Activated T-cell treated with anti-CD3 and anti-CD28 coated beads for 1 hour (primary cell): Measurements from ENCODE around the gene TMEM95.
A peak's percentile ranks its signal among the peaks of the same experiment; 100 is the strongest.

ENCODE experiments used
- DNase-seq: peaks from one replicate; pipeline ENCODE4 v3.0.0-alpha.2; 2020; ENCODE audit warnings: low read depth

The TMEM95 gene, protein sequence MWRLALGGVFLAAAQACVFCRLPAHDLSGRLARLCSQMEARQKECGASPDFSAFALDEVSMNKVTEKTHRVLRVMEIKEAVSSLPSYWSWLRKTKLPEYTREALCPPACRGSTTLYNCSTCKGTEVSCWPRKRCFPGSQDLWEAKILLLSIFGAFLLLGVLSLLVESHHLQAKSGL

DNA sequence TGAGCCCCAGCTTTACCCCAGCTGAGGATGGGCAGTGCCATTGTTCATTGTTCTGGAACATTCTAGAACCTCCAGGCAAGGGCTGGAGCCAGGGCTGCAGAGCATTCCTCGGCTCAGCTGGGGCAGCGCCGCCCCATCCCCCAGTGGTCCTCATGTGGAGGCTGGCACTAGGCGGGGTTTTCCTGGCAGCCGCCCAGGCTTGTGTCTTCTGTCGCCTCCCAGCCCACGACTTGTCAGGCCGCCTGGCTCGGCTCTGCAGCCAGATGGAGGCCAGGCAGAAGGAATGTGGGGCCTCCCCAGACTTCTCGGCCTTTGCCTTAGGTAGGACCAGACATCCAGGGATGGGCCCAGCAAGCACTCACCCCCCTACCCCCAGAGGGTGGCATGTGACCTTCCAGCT lies at the start of gene TMEM95:
TMEM95 (plus strand) TSS at position 104 of the 400 bp plus-strand sequence; CDS start at position 153, 49 bp downstream.
- DNase-seq: no peak

DNA sequence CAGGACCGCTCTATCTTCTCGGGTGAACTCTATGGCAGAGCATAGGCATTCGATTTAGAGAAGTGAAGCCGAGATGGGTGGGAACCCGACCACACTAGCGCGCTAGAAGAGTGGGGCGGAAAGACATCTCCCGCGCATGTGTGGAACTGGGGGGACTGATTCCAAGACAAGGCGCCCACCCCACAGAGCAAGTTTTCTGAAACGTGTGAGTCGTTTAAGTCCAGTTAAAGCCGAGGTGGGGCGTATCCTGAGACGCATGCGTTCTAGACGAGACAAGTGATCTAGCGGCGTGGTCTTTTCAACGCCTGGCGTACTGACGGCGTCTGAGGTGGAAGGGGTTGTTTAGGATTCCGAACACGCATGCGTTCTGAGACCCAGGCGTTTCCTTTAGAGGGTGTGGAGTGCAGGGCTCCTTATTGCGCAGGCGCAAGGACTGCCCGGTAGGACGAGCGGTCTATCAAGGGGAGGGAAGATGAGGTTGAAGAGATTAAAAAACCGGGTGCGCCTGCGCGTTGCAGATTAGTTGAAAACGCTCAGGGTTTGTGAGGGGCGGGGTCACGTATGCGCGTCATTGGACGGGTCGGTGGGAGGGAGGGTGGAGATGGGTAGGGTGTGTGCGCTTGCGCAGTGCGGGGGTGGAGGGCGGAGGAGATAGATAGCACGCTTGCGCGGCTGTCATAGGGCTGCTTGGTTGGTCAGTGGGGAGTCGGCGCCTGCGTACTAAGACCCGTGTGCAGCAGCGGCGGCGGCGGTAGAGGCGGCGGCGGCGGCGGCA lies 47.9 kb upstream of the TMEM95 start, which contains the start of gene EIF5A:
EIF5A (plus strand) TSS at position 718 of the 775 bp plus-strand sequence. CDS start 2,008 bp downstream, outside the sequence.
- peak; percentile 100 for DNase-seq

DNA sequence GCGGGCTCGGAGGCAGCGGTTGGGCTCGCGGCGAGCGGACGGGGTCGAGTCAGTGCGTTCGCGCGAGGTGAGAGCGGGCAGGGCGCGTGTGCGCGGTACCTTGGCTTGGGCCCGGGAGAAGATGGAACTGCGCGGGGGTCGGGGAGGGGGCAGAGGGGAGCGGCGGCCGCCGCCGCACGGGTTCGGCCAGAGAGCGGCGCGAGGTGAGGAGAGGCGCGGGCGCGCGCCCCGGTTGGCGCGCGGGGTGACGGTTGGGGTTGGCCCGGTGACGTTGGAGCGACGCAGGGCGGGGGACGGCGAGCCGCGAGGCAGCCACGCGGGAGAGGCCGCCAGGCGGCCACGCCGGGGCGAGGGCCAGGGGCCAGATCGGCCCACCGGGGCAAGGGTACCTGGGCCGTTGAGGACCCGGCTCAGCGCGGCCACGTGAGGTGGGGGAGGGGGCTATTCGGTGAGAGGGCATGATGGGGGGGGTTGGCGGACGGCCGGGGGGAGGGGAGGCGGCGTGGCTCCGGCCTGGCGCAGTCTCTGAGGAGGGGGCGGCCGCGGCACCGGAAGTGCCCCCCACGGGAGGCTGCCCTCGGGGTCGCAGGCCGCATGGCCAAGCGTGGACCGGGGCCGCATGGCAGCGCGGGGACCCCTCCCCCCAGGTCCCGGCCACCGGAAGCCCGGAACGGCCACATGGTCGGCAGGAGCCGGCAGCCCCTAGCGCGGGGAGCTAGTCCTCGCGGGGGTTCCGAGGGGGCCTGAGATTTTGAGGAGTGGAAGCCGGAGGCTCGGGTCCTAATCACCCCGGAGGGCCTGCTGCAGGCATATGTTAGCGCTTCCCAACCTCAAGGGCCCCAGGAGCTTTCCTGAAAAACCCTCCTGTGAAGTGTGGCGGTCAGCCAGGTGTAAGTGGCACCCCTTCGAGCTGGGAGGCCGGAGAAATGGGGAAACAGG lies 47.0 kb upstream of the TMEM95 start:
- DNase-seq: no peak

DNA sequence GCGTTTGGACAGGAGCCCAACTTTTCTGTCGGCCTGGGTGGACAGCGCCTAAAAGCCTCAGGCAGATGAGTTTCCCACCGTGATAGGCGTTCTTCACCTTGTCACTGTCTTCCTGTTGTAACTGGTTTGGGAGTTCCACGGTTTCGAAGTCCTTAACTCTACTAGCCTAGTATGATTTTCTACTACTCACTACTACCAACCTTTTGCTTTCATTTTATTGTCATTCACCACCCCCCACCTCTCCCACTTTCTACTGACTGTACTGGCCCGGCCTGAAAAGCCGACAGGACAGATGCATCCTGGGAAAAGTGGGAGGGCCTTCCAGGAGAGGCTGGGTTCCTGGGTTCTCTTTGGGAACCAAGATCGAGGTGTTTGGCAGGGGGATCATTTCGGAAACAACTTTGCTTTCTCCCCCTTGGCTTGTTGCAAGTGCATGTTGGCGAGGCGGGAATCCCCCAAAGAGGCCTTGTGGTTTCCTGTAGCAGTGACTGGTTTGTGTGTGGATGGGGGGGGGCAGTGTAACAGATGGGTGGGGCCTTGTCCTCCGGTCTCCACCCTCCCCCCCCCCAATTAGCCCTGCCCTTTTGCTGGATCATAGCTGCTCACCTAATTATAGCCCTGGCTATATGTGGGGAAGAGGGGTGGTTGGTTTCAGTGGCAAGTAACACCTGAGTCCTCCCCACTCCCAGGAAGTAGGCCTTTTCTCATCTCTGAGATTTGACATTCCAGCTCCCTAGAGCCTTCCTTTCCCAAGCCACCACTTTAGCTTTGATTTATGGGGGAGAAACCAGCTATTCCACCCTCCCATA lies 46.1 kb upstream of the TMEM95 start:
- peak; percentile 77 for DNase-seq

DNA sequence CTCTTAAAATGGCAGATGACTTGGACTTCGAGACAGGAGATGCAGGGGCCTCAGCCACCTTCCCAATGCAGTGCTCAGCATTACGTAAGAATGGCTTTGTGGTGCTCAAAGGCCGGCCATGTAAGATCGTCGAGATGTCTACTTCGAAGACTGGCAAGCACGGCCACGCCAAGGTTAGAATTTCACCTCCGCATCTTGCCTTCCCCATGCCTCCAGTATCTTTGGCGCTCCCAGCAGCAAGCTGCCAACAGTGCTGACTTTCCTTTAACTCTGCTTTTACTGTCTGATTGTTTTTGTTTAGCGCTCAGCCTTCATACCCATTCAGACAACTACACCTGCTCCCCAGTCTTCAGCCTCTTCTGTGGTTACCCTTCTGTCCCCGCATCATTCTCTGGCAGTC lies 45.3 kb upstream of the TMEM95 start:
- no peak for DNase-seq

DNA sequence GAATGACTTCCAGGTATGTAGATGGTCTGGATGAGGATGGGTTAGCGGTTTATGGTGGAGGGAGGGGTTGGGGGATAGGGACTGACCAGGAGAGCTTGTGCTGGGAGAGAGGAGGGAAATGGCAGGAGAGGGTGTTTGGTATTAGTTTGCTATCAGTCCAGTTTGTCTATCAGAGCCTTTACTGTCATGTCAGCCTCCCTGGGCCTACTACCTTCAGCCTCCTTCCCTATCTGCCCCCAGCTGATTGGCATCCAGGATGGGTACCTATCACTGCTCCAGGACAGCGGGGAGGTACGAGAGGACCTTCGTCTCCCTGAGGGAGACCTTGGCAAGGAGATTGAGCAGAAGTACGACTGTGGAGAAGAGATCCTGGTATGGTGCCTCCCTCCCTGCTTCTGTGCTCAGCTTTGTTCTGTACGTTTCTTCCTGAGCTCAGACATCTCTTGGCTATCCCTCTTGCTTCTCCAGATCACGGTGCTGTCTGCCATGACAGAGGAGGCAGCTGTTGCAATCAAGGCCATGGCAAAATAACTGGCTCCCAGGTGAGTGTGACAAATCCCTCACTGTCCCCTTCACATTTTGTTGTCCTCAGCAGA lies 43.7 kb upstream of the TMEM95 start:
- DNase-seq: no peak

DNA sequence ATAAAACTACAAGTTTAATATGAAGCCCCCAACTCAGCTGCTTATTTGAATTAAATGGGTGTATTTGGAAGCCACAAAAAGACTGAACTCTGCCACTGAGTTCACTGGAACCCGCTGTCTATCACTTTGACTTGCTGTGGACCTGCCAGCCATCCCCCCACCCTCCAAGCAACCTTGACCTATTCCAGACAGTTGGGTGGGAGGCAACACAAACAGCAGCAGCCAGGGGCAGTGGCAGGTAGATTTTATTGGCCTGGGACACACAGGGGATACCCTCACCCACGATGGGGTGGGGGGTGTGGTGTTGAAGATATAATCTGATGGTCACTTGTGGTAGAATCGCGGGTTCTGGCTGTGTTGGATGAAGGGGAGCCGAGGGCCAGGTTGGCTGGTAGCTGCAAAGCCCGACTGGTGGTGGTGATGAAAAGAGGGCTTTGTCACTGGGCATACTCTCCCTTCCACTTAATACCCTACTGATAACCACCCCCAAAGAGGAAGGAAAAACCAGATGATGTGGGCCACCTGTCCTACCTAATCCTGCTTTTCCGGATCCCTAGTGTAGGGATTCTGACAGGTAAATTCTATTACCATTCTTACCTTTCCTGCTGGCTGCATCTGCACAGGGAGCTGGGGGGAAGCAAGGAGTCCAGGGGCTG lies 42.4 kb upstream of the TMEM95 start:
- no peak for DNase-seq

DNA sequence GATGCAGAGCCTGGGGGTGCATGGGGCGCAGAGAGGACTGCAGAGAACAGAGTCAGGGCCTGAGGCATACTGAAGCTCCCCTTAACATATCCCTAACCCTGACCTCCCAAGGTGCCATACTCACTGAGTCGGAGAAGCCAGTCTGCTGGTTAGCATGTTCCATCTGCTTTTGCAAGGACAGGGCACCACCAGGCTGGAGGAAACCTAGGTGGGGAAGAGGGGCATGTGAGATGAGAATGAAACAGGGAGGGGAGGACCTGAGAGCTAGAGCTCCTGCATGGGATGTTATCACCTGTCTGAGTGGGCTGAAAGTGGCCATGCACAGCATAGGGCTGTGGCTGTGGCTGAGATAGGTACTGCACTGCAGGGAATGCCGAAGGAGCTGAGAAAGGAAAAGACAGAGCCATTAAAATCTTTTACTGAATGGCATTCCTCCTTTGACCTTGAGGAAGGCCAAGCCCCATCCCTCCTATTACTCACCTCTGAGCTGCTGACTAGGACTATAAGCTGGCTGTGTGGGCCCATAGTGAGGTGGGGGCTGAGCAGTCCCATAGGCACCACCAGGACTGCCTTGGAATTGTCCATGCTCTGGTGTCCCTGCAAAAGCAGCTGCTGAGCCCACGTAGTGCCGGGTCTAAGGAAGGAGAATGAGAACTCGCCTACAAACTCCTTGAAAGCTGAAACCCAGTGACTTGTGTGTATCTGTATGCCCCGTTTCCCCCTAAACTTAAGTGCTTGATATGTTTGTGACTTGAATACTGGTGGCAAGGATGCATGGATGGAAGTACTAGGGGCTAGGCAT lies 41.7 kb upstream of the TMEM95 start:
- no peak for DNase-seq

DNA sequence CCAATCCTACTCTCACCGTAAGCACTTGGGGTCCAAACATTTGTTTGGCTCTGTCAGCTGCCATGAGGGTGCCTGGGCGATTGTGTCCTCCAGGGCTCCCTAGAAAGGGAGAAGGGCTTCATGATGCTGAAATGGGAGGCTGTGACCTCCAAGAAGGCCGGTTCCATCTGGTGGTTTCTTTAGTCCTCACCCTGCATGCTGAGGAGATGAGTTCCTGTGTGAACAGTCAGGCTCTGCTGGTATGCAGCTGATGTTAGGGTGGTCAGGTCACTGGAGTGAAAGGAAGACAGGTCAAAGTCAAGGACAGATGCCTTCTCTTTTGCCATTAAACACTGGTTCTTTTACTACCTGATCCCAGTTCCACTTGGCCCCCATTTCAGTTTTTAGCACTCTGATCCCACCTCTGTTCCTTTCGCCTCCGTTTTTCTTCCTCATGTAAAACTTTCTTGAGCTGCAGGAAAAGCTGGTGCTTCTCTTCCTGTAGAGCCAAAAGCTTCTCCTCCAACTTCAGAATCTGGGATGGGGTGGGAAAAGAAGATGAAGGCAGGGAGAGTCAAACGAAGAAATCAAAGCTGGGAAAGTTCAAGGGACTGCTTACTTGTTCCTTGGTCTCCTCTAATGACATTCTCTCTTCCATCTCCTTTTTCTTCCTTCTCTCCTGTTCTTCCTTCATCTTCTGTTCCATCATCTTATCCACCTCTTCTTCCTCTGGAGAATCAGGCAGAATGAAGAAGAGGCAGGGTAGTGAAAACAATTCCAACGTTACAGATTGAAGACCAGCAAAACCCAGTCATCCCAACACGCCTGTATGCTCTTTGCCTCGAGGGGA lies 40.9 kb upstream of the TMEM95 start:
- no peak for DNase-seq

DNA sequence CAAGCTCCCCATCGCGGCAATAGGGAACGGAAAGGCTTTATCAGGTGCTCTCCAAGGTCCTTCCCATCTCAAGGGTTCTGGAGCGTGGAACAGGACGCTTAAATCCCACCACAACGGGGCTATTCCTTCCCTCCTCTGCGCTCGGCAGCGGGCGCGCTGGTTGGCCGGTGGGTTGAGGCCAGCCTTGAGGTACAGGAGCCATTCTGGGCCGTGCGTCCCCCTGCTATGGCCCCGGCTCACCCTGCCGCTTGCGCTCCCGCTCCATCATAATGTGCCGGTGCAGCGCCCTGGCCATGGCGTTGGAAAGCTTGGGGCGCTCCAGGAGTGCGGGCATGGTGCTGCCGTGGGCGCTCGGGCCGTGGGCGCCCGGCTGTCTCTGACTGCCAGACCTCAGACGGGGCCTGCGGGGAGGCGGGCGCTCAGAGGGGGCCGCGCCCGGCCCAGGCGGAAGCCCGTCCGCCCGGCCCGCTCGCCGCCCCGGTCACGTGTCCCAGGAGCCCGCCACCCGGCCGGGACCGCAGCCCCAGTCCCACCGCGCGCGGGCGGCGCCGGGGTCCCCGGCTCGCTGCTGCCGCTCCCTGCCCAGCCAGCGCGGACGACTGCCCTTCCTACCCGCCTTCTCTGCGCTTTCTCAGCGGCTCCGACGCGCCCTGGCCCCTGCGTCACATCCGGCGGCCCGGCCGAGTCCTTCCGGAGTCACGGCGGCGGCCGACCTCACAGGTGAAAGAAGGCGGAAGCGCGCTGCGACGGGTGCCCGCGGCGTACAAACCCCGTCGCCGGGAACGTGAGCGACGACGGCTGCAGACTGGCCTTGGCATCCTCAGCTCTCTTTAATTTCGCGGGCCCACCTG lies 40.0 kb upstream of the TMEM95 start, which contains the start of gene GPS2:
GPS2 (minus strand) TSS at position 642 of the 851 bp plus-strand sequence; CDS start at position 334, 308 bp downstream.
- peak; percentile 91 for DNase-seq

DNA sequence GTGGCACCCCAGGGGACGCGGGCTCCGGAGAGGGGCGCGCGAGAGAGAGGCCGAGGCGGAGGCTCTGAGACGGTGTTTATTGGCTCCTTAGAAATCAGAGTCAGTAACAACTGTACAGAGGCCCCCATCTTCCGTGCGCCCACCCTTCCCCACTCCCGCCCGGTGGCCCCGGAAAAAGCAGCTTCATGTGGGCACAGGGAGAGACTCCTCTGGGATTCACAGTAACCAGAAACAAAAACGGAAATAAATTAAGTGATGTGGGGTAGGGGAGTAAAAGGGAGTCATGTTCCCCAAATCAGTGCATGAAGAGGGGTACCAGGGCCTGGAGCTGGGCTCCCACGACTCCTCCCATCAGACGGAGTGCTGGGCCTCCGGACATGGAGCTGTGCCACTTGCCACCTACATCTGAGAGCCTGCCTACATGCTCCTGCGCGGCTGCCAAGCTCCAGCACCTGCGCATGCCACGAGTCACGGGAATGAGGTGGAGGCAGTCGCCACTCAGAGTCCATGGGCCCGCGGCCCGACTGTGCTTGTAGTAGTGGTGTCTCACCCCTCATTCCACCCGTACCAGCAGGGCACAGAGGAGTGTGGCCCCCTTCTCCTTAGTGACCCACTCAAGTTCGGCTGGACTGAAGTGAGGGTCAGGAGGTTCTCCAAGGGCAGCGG lies 39.3 kb upstream of the TMEM95 start:
- DNase-seq: no peak

DNA sequence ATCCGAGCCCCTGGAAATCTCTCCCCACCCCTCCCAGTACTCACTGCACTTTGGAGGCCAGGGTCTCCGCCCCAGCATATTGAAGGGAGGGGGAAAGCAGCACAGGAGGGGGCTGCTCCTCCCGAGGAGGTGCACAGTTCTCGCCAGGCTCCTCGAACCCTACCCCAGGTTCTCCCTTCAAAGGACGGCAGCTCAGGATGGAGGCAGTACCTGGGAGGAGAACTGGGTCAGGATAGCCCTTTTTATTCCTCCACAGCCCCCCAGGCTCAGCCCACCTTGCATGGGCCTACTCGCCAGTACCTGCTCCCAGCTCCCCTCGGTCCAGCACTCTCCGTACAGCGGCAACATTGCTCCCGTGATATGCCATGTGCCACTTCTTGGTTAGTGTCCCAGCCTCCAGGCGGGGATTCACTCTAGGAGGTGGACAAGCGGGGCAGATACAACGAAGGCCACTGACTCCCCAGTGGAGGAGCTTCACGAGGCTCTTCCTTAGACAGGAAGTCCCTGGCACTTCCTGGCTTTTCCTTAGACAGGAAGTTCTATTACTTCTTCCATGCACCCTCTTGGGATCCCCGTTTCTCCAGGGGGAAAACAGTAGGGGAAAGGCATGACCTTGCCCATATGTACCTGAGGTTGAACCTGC lies 37.7 kb upstream of the TMEM95 start:
- no peak for DNase-seq

DNA sequence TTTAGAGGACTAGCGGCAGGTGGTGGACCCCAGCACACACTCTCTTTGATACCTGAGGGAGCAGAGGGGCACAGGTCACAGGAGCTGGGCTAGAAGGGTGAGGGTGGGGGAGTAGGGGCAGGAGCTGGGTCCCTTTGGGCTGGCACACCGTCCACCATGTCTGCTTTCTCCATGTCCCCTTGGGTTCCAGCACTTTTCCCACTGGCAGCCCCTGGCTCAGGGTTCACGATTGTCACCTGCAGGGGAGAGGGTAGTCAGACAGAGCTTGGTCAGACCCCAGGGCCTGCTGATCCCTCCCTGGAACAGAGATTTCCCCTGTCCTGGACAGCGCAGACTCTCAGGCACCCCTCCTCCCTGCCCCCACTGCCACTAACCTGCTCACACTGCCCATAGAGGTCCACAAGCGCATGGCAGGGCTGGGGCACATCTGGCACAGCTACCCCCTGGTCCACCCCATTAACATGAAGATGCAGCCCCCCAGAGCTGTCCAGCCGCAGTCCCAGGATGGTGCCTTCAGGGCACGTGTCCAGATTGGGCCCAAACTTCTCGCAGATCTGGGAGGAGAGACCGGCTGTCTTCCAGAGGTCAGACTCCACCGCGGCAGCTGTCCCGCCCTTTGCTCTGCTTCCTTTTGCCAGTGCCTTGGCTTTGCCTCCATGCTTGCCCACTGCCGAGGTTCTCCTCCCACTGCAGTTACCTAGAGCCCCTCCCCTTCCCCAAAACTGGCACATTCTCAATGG lies 36.7 kb upstream of the TMEM95 start:
- DNase-seq: no peak

DNA sequence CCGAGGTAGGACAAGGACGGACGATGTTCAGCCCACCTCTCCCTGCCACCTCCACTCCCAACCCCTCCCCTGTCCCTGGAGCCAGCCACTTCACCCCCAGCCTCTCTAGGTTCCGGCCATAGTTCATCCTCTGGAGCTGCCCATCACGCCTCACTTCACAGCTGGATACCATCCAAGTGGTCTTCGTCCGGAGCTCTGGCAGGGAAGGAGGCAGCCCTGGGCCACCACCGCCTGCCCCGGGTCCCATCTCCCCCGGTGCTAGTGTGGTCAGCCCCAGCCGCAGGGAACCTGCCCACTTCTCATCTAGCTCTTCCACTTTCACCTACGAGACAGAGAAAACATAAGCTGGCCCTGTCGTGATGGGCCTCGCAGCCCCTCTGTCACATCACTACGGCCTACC lies 33.5 kb upstream of the TMEM95 start:
- no peak for DNase-seq

DNA sequence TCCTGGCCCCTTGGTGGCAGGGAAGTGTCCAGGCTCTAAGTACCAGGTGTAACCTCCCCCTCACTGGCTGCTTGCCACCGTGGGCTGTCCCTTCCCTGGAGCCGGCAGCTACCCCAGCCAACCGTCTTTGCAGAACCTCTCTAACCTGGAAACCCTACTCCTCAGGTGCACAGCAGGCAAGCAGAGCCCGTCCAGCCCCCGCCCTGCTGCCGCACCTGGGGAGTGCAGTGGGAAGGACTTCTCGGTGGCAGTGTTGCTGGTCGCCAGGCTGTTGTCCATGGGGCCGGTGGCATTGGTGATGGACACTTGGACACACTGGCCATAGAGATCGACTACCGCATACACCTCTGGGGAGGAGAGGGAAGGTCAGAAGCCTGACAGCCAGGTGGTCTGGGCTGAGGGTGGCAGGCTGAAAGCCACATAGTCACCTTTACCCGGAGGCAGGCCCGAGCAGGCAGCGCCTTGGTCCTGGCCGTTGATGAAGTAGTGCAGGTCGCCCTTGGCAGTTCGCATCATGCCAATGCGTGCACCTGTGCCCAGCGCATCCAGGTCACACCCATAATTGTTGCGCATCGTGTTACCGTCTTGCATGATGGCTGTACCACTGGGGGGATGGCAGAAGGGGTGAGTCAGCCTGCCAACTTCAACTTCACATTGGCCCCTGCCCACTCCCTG lies 32.3 kb upstream of the TMEM95 start:
- DNase-seq: no peak
